Breast epithelium (tissue), 4 donors: ENCODE results near the gene RHOC. TPM values are rescaled to one million over a fixed set of nuclear protein-coding genes. Genes with fewer than 3 reads are reported as not detected.
A peak's percentile ranks its signal among the peaks of the same experiment; 100 is the strongest.

ENCODE experiments used
- DNase-seq, 2 donors: peaks; one replicate each; pipeline ENCODE4 v3.0.0-alpha.2; 2019; ENCODE audit warnings: low spot score in 2 of 2
- H3K27ac ChIP-seq, 2 donors: fragments of 200-600 bp; sonication (generic) in 1 of 2; one replicate each; pipeline ENCODE4 v1.5.1; 2016 to 2019; ENCODE audit warnings: mild to moderate bottlenecking in 1 of 2
- H3K27me3 ChIP-seq, 2 donors: fragments of 200-600 bp; sonication (generic) in 1 of 2; one replicate each; pipeline versions ENCODE4 v1.5.1 to v1.6.0; 2017 to 2019; ENCODE audit warnings: control low read depth in 1 of 2, mild to moderate bottlenecking in 1 of 2
- H3K36me3 ChIP-seq: fragments of 200-600 bp; one replicate; pipeline ENCODE4 v1.5.1; 2019
- H3K4me1 ChIP-seq, 2 donors: fragments of 200-600 bp; sonication (generic); one replicate each; pipeline ENCODE4 v1.5.1; 2016 to 2019; ENCODE audit warnings: control low read depth in 1 of 2
- H3K4me3 ChIP-seq, 3 donors: fragments of 200-600 bp; sonication (generic); 1 replicate in 2 of 3; 2 replicates in 1 of 3; pipeline ENCODE4 v1.5.1; 2016 to 2019; ENCODE audit warnings: mild to moderate bottlenecking in 3 of 3, moderate library complexity in 2 of 3
- H3K9me3 ChIP-seq, 2 donors: fragments of 200-600 bp; sonication (generic) in 1 of 2; one replicate each; pipeline ENCODE4 v1.5.1; 2016 to 2019; ENCODE audit warnings: control low read depth in 1 of 2
- POLR2A ChIP-seq: fragments of 450-650 bp; IDR thresholded peaks from one replicate; pipeline ENCODE4 v1.6.1; 2016; ENCODE audit warnings: antibody characterized with exemption, mild to moderate bottlenecking, moderate library complexity
- POLR2AphosphoS5 ChIP-seq, 3 donors: sonication (generic); formaldehyde crosslinking; IDR thresholded peaks; one replicate each; pipeline ENCODE4 v1.6.1; 2017; ENCODE audit warnings: antibody characterized with exemption in 3 of 3
- intact Hi-C: fragments of 100-400 bp; cut with DNase I; formaldehyde crosslinking; loops from one replicate; pipeline ENCODE4 v1.15.1; 2023; ENCODE audit warnings: low total_unique reads
- total RNA-seq, 3 donors: library from RNA; depleted of rRNA; stranded (reverse); fragments of >200 nt; gene quantifications; one replicate each; pipeline ENCODE4 v1.1.0, GENCODE V29; 2016
- TF ChIP-seq, protein P1 (sequence below), 3 donors: fragments of 450-650 bp; IDR thresholded peaks; one replicate each; pipeline ENCODE4 v1.5.1; 2016 to 2017; ENCODE audit warnings: antibody characterized with exemption in 3 of 3, mild to moderate bottlenecking in 3 of 3, moderate library complexity in 3 of 3

RHOC gene
- total RNA-seq, 3 donors from 2014 or later: 150 to 302 (median 235) TPM

- H3K36me3 ChIP-seq: no peaks in the 10 kb centered on the region
- no peak for DNase-seq
- H3K27ac ChIP-seq: no peak overlapping the region
- H3K9me3 ChIP-seq: no peaks in the 10 kb centered on the region
- intact Hi-C loops: loop anchor here (10.0 kb wide), 1 partner anchor 952 kb away; no protein-coding TSS in a partner anchor
- H3K4me3 ChIP-seq: no peak overlapping the region
- H3K27me3 ChIP-seq: no peaks in the 10 kb centered on the region
- H3K4me1 ChIP-seq: no peaks in the 10 kb centered on the region
- TF ChIP-seq, protein P1, sequence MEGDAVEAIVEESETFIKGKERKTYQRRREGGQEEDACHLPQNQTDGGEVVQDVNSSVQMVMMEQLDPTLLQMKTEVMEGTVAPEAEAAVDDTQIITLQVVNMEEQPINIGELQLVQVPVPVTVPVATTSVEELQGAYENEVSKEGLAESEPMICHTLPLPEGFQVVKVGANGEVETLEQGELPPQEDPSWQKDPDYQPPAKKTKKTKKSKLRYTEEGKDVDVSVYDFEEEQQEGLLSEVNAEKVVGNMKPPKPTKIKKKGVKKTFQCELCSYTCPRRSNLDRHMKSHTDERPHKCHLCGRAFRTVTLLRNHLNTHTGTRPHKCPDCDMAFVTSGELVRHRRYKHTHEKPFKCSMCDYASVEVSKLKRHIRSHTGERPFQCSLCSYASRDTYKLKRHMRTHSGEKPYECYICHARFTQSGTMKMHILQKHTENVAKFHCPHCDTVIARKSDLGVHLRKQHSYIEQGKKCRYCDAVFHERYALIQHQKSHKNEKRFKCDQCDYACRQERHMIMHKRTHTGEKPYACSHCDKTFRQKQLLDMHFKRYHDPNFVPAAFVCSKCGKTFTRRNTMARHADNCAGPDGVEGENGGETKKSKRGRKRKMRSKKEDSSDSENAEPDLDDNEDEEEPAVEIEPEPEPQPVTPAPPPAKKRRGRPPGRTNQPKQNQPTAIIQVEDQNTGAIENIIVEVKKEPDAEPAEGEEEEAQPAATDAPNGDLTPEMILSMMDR (IDR thresholded peaks at IDR 0.05): no peak
- TF ChIP-seq POLR2A: no peak
- no peak for TF ChIP-seq POLR2AphosphoS5 (IDR thresholded peaks at IDR 0.05)
These were observed 14.2 kb downstream of the RHOC start for GRCh38 chr1:112692681-112693080.

DNA sequence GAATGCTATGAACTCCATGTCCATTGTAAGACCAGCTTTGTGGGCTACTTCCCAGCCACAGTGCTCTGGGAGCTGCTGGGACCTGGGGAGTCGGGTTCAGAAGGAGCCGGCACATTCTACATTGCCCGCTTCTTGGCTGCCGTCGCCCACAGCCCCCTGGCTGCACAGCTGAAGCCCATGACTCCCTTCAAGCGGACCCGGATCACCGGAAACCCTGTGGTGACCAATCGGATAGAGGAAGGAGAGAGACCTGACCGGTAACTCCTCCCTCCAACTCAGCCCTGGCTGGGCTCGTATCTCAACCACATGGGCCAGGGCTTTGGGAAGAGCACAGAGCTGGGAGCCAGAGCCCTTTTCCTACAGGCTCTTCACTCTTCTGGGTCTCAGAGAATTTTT, 17.1 kb downstream of the RHOC start:
- Histone ChIP-seq H3K4me3 (no peak overlapping the region), H3K27me3 (no peaks in the 10 kb centered on the region), H3K27ac (peak overlapping the region in 1 of 2 donors; percentile 71), H3K9me3 (no peaks in the 10 kb centered on the region), H3K36me3 (no peaks in the 10 kb centered on the region), H3K4me1 (no peaks in the 10 kb centered on the region)
- TF ChIP-seq, protein P1 (IDR thresholded peaks at IDR 0.05): no peak
- TF ChIP-seq POLR2AphosphoS5 (IDR thresholded peaks at IDR 0.05) (no peak), POLR2A (no peak)
- intact Hi-C loops: loop anchor here (10.0 kb wide), 2 partner anchors 955 to 1455 kb away; no protein-coding TSS in a partner anchor
- no peak for DNase-seq

DNA sequence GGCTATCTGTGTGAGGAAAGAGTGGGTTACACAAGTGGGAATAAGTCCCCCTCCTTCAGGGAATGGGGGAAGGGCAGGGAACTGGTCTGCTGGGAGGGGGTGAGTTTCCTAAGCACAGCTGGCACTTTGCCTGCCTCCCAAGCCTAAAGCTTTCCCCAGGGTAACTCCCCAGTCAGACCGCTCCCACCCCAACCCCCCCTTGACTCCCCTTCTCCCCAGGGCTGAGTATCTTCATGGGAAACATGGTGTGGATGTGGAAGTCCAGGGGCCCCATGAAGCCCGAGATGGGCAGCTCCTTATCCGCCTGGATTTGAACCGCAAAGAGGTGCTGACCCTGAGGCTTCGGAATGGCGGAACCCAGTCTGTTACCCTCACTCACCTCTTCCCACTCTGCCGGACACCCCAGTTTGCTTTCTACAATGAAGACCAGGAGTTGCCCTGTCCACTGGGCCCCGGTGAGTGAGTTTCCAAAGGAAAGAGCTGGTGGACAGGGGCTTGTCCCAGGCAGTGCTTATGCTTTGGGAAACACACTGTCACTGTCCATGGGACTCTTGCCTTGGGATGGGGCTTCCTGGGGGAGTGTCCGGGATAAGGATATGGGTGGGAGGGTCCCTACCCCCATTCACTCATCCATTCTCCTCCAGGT, 17.6 kb downstream of the RHOC start:
- no peaks in the 10 kb centered on the region for H3K27me3 ChIP-seq
- intact Hi-C loops: loop anchor here (10.0 kb wide), 1 partner anchor 1455 kb away; no protein-coding TSS in a partner anchor
- H3K9me3 ChIP-seq: no peaks in the 10 kb centered on the region
- peak overlapping the region in 1 of 2 donors; percentile 71 for H3K27ac ChIP-seq
- no peak overlapping the region for H3K4me3 ChIP-seq
- no peak for TF ChIP-seq POLR2AphosphoS5 (IDR thresholded peaks at IDR 0.05)
- TF ChIP-seq POLR2A: no peak
- TF ChIP-seq, protein P1 (IDR thresholded peaks at IDR 0.05): no peak
- DNase-seq: no peak
- H3K4me1 ChIP-seq: no peaks in the 10 kb centered on the region
- H3K36me3 ChIP-seq: no peaks in the 10 kb centered on the region

DNA sequence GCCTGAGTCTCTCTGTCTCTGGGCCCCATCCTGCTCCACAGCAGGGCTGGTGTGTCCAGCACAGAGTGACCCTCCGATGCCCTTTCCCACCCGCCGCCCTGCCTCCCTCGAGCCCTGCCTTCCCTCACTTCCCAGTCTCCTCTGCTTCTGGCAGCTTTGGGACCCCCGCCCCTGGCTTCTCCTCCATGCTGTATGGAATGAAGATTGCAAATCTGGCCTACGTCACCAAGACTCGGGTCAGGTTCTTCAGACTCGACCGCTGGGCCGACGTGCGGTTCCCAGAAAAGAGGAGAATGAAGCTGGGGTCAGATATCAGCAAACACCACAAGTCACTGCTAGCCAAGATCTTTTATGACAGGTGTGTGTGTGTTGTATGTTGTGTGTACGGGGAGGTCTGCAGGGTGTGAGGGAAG, 18.1 kb downstream of the RHOC start:
- no peaks in the 10 kb centered on the region for H3K27me3 ChIP-seq
- DNase-seq: no peak
- no peak for TF ChIP-seq POLR2A
- no peak for TF ChIP-seq POLR2AphosphoS5 (IDR thresholded peaks at IDR 0.05)
- TF ChIP-seq, protein P1 (IDR thresholded peaks at IDR 0.05): no peak
- no peaks in the 10 kb centered on the region for H3K9me3 ChIP-seq
- intact Hi-C loops: loop anchor here (10.0 kb wide), 1 partner anchor 1454 kb away; no protein-coding TSS in a partner anchor
- no peak overlapping the region for H3K4me3 ChIP-seq
- no peaks in the 10 kb centered on the region for H3K4me1 ChIP-seq
- no peaks in the 10 kb centered on the region for H3K36me3 ChIP-seq
- peak overlapping the region; percentile 65 to 71 for H3K27ac ChIP-seq

DNA sequence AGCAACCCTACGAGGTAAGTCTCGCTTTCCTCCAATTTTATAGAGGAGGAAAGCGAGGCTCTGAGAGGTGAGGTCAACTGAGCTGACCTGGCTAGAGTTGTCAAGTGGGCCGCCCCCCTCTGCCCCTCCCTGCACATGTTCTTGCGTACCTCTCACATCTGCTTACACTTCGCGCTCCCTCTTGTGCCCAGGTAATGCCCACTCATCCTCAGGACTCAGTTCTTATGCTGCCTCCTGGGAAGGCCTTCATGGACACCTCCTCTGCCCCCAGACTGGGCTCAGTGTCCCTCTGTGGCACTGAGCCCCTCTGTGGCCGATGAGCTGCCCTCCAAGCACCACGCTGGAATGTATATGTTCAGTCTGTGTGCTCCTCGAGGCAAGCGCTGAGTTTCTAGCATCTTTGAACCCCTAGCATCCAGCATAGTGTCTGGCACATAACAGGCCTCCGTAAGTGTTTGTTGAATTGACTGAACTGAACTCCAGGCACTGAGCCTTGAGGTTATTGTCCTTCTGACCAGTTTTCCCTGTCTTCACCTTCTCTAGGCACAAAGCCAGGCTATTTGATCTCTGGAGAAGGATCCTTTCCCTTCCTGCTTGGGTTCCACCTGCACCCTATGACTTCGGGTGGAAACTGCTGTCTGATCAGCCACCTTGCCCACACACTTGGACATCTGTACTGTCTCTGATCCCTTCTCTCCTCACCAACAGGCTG, 19.0 kb downstream of the RHOC start:
- H3K4me3 ChIP-seq: no peak overlapping the region
- H3K4me1 ChIP-seq: no peaks in the 10 kb centered on the region
- H3K9me3 ChIP-seq: no peaks in the 10 kb centered on the region
- intact Hi-C loops: loop anchor here (10.0 kb wide), 1 partner anchor 1453 kb away; no protein-coding TSS in a partner anchor
- TF ChIP-seq POLR2AphosphoS5 (IDR thresholded peaks at IDR 0.05) (no peak), POLR2A (no peak)
- TF ChIP-seq, protein P1 (IDR thresholded peaks at IDR 0.05): no peak
- H3K27me3 ChIP-seq: no peaks in the 10 kb centered on the region
- DNase-seq: no peak
- H3K36me3 ChIP-seq: no peaks in the 10 kb centered on the region
- H3K27ac ChIP-seq: peak overlapping the region; percentile 65 to 70
